ENCODE measurements around the gene DAPK1.

The DAPK1 gene

GRCh38 chr9:87732756-87733155, 235.1 kb downstream of the DAPK1 start:
- Histone ChIP-seq H3K4me3 (IDR thresholded peaks at IDR 0.05; ENCODE audit: insufficient read depth, low read depth, low read length) (no peak overlapping the region), H3K4me1 (ENCODE audit: low read depth, poor library complexity, severe bottlenecking) (no peaks in the 10 kb centered on the region), H3K79me2 (ENCODE audit: insufficient read depth, low read depth) (no peaks in the 10 kb centered on the region), H3K27ac (no peak overlapping the region), H4K20me1 (ENCODE audit: insufficient read depth) (no peaks in the 10 kb centered on the region), H3K9ac (no peak overlapping the region), H3K36me3 (ENCODE audit: insufficient read depth) (no peaks in the 10 kb centered on the region), H3K27me3 (ENCODE audit: insufficient read depth, low read depth) (no peaks in the 10 kb centered on the region), H3K4me2 (no peak overlapping the region), H2AFZ (ENCODE audit: low read depth) (no peak overlapping the region)
- TF ChIP-seq, protein P1, sequence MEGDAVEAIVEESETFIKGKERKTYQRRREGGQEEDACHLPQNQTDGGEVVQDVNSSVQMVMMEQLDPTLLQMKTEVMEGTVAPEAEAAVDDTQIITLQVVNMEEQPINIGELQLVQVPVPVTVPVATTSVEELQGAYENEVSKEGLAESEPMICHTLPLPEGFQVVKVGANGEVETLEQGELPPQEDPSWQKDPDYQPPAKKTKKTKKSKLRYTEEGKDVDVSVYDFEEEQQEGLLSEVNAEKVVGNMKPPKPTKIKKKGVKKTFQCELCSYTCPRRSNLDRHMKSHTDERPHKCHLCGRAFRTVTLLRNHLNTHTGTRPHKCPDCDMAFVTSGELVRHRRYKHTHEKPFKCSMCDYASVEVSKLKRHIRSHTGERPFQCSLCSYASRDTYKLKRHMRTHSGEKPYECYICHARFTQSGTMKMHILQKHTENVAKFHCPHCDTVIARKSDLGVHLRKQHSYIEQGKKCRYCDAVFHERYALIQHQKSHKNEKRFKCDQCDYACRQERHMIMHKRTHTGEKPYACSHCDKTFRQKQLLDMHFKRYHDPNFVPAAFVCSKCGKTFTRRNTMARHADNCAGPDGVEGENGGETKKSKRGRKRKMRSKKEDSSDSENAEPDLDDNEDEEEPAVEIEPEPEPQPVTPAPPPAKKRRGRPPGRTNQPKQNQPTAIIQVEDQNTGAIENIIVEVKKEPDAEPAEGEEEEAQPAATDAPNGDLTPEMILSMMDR (conservative IDR thresholded peaks at IDR 0.05; ENCODE audit: low read depth, low read length) = no peak

DNA sequence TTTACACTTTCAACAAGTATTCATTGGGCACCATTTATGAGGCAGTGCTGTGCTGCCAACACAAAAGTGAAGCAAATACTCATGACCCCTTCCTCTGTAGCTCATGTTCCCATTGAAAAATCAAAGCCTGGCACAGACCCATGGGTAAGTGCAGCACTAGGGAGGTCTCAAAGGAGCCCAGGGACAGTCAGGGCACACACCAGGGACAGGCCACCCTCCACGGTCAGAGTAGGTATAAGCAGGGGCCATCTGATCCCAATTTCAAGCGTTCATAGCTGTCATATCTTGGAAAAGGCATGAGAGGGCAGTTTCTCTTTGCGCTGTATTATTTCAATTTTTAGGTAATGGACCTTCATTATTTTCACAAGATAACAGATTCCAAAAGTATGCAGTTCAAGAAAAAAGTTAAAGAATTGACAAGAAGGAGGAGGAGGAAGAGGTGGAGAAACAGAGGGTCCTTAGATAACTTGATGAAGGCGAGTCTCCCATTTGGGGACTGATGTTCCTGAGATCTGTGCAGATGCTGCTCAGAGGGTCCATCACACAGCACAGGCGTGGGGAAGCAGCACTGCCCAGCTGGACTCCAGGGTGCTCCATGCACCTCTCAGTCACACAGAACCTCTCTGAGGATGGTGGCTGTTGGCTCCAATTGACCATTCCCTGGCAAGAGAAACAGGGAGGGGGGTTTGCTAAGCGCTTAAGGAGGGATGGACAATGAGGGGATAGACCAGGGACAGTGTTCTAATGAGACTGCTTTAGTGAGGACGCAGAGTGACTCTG, 235.8 kb downstream of the DAPK1 start:
- TF ChIP-seq, protein P1 (conservative IDR thresholded peaks at IDR 0.05; ENCODE audit: low read depth, low read length) = no peak

DNA sequence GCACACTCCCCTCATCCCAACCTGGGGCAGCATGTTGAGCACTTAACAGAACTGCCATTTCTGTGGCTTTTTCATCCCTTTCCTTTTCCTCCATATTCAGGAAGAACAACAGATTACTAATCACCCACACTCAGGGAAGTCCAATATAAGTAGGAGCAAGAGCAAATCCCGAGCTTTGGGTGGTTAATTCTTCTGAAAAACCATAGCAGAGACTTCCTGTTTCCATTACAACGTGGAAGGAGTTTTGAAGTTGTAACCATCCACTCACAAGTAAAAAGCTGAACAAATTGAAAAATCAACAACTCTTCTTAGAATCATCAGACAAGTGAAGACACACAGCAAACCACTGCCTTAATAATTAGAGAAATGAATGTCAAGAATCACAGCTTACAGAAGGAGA, 236.4 kb downstream of the DAPK1 start:
- H3K9ac ChIP-seq = no peak overlapping the region
- no peak overlapping the region for H3K4me2 ChIP-seq
- no peaks in the 10 kb centered on the region for H4K20me1 ChIP-seq (ENCODE audit: insufficient read depth)
- no peak overlapping the region for H2AFZ ChIP-seq (ENCODE audit: low read depth)
- TF ChIP-seq, protein P1 (conservative IDR thresholded peaks at IDR 0.05; ENCODE audit: low read depth, low read length) = no peak
- no peak overlapping the region for H3K27ac ChIP-seq
- H3K4me1 ChIP-seq (ENCODE audit: low read depth, poor library complexity, severe bottlenecking) = no peaks in the 10 kb centered on the region
- no peaks in the 10 kb centered on the region for H3K79me2 ChIP-seq (ENCODE audit: insufficient read depth, low read depth)
- no peaks in the 10 kb centered on the region for H3K27me3 ChIP-seq (ENCODE audit: insufficient read depth, low read depth)
- H3K4me3 ChIP-seq (IDR thresholded peaks at IDR 0.05; ENCODE audit: insufficient read depth, low read depth, low read length) = no peak overlapping the region
- H3K36me3 ChIP-seq (ENCODE audit: insufficient read depth) = no peaks in the 10 kb centered on the region

More for the DNA sequence above, 235.8 kb downstream of the DAPK1 start:
- Histone ChIP-seq H3K27me3 (ENCODE audit: insufficient read depth, low read depth) (no peaks in the 10 kb centered on the region), H3K27ac (no peak overlapping the region), H3K4me2 (no peak overlapping the region), H2AFZ (ENCODE audit: low read depth) (no peak overlapping the region), H3K79me2 (ENCODE audit: insufficient read depth, low read depth) (no peaks in the 10 kb centered on the region), H4K20me1 (ENCODE audit: insufficient read depth) (no peaks in the 10 kb centered on the region), H3K4me1 (ENCODE audit: low read depth, poor library complexity, severe bottlenecking) (no peaks in the 10 kb centered on the region), H3K36me3 (ENCODE audit: insufficient read depth) (no peaks in the 10 kb centered on the region), H3K4me3 (IDR thresholded peaks at IDR 0.05; ENCODE audit: insufficient read depth, low read depth, low read length) (no peak overlapping the region), H3K9ac (no peak overlapping the region)

DNA sequence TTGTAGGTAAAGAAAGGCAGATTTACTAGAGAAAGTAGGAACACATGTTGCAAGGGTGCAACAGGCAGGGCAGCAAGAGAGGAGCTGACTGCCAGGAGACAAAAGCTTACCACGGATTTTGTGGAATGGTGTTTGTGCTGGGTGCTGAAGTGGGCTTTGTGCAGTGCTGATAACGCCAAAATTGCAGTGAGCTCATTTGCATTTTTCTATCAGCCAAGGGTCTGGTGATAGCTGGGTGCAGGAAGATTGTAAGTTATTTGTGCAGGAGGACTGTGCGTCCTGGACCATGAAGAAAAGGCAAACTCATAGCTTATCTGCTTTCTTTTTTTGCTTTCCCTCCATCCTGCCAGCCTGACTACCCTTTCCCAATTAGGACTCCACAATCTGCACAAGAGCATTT, 241.9 kb downstream of the DAPK1 start:
- Histone ChIP-seq H3K4me3 (IDR thresholded peaks at IDR 0.05; ENCODE audit: insufficient read depth, low read depth, low read length) (no peak overlapping the region), H2AFZ (ENCODE audit: low read depth) (no peak overlapping the region), H3K9ac (no peak overlapping the region), H3K4me1 (ENCODE audit: low read depth, poor library complexity, severe bottlenecking) (no peaks in the 10 kb centered on the region), H3K4me2 (no peak overlapping the region), H3K36me3 (ENCODE audit: insufficient read depth) (no peaks in the 10 kb centered on the region), H4K20me1 (ENCODE audit: insufficient read depth) (no peaks in the 10 kb centered on the region), H3K79me2 (ENCODE audit: insufficient read depth, low read depth) (no peaks in the 10 kb centered on the region), H3K27ac (no peak overlapping the region), H3K27me3 (ENCODE audit: insufficient read depth, low read depth) (no peaks in the 10 kb centered on the region)
- TF ChIP-seq, protein P1 (conservative IDR thresholded peaks at IDR 0.05; ENCODE audit: low read depth, low read length) = no peak
